ENCODE results near the gene COL25A1.

- TF ChIP-seq CTCF (IDR thresholded peaks at IDR 0.05) (no peak), POLR2A (IDR thresholded peaks at IDR 0.05) (no peak)
Observed at GRCh38 chr4:108890484-108890881, 412.0 kb downstream of the COL25A1 start.
